CD14-positive monocyte (primary cell): ENCODE results near the gene MSI2. TPM values are rescaled to one million over a fixed set of nuclear protein-coding genes. Genes with fewer than 3 reads are reported as not detected.

Experiments
- DNase-seq, 3 donors: peaks; one replicate each; pipeline ENCODE4 v3.0.0-alpha.2; 2011 to 2022
- H2AFZ ChIP-seq: 2 replicates; pipeline ENCODE4 v1.6.0; 2012; ENCODE audit warnings: mild to moderate bottlenecking, low read depth, low read length, inconsistent platforms; ENCODE audit not compliant: insufficient read depth, poor library complexity, severe bottlenecking
- H3K27ac ChIP-seq, 2 donors: 1 replicate in 1 of 2; 2 replicates in 1 of 2; pipeline ENCODE4 v1.5.1; 2012 to 2013; ENCODE audit warnings: low read length in 2 of 2, control low read depth in 1 of 2, inconsistent platforms in 1 of 2, low read depth in 1 of 2, mild to moderate bottlenecking in 1 of 2
- H3K27me3 ChIP-seq, 2 donors: one replicate each; pipeline versions ENCODE4 v1.6.0 to v1.6.1; 2011 to 2013; ENCODE audit warnings: low read length in 2 of 2; ENCODE audit not compliant: control insufficient read depth in 2 of 2, insufficient read depth in 2 of 2
- H3K36me3 ChIP-seq, 2 donors: replicated peaks in 1 of 2; 1 replicate in 1 of 2; 2 replicates in 1 of 2; pipeline versions ENCODE4 v1.5.1 to v1.6.1; 2012 to 2013; ENCODE audit warnings: low read length in 2 of 2, control low read depth in 1 of 2, inconsistent platforms in 1 of 2, mild to moderate bottlenecking in 1 of 2; ENCODE audit not compliant: insufficient read depth in 2 of 2, control insufficient read depth in 1 of 2
- H3K4me1 ChIP-seq, 2 donors: 1 replicate in 1 of 2; 2 replicates in 1 of 2; pipeline versions ENCODE4 v1.5.1 to v1.6.1; 2012 to 2013; ENCODE audit warnings: low read length in 2 of 2, control low read depth in 1 of 2, inconsistent platforms in 1 of 2, mild to moderate bottlenecking in 1 of 2, moderate library complexity in 1 of 2; ENCODE audit not compliant: insufficient read depth in 2 of 2, control insufficient read depth in 1 of 2
- H3K4me2 ChIP-seq: replicated peaks from 2 replicates; pipeline ENCODE3; 2012; ENCODE audit warnings: low read length, moderate library complexity, mild to moderate bottlenecking; ENCODE audit not compliant: poor library complexity, severe bottlenecking; ENCODE audit errors: extremely low read depth
- H3K4me3 ChIP-seq, 3 experiments: fragments of 200-600 bp in 1 of 3; sonication (generic) in 1 of 3; replicated peaks in 1 of 3; 1 replicate in 2 of 3; 2 replicates in 1 of 3; pipeline ENCODE4 v1.5.1; 2011 to 2013; ENCODE audit warnings: low read length in 3 of 3, mild to moderate bottlenecking in 3 of 3, control low read depth in 2 of 3, low read depth in 2 of 3, inconsistent platforms in 1 of 3, moderate library complexity in 1 of 3
- H3K79me2 ChIP-seq: 2 replicates; pipeline ENCODE4 v1.6.0; 2012; ENCODE audit warnings: mild to moderate bottlenecking, control low read depth, inconsistent platforms, low read length, moderate library complexity; ENCODE audit not compliant: insufficient read depth
- H3K9ac ChIP-seq: 2 replicates; pipeline ENCODE4 v1.6.0; 2017; ENCODE audit warnings: low read length, mild to moderate bottlenecking; ENCODE audit not compliant: insufficient read depth, poor library complexity, severe bottlenecking
- H3K9me3 ChIP-seq, 2 donors: replicated peaks in 1 of 2; 1 replicate in 1 of 2; 2 replicates in 1 of 2; pipeline versions ENCODE4 v1.5.1 to v1.6.1; 2012 to 2013; ENCODE audit warnings: low read length in 2 of 2, control low read depth in 1 of 2; ENCODE audit not compliant: control insufficient read depth in 1 of 2, insufficient read depth in 1 of 2
- H4K20me1 ChIP-seq: 2 replicates; pipeline ENCODE4 v1.6.0; 2012; ENCODE audit warnings: mild to moderate bottlenecking, low read length, control low read depth, moderate library complexity; ENCODE audit not compliant: insufficient read depth
- H3K27ac Mint-ChIP-seq, 7 donors: one replicate each; pipeline ENCODE4 v1.8.0; 2020; ENCODE audit warnings: mild to moderate bottlenecking in 7 of 7, mixed read lengths in 7 of 7, moderate library complexity in 6 of 7, inconsistent platforms in 2 of 7
- H3K27me3 Mint-ChIP-seq, 3 donors: one replicate each; pipeline ENCODE4 v1.8.0; 2021 to 2022; ENCODE audit warnings: low read depth in 3 of 3, mild to moderate bottlenecking in 3 of 3, mixed read lengths in 3 of 3, moderate library complexity in 3 of 3, inconsistent platforms in 1 of 3
- H3K36me3 Mint-ChIP-seq, 2 donors: one replicate each; pipeline ENCODE4 v1.8.0; 2020; ENCODE audit warnings: mixed read lengths in 2 of 2, inconsistent platforms in 1 of 2, mild to moderate bottlenecking in 1 of 2
- H3K4me1 Mint-ChIP-seq: one replicate; pipeline ENCODE4 v1.8.0; 2020; ENCODE audit warnings: mild to moderate bottlenecking, mixed read lengths
- H3K4me3 Mint-ChIP-seq, 2 donors: one replicate each; pipeline ENCODE4 v1.8.0; 2020; ENCODE audit warnings: mild to moderate bottlenecking in 2 of 2, mixed read lengths in 2 of 2, moderate library complexity in 1 of 2
- H3K9me3 Mint-ChIP-seq, 7 donors: one replicate each; pipeline ENCODE4 v1.8.0; 2020 to 2022; ENCODE audit warnings: mixed read lengths in 7 of 7, mild to moderate bottlenecking in 6 of 7, moderate library complexity in 6 of 7, inconsistent platforms in 2 of 7
- CTCF ChIP-seq: fragments of 200-600 bp; IDR thresholded peaks from one replicate; pipeline ENCODE4 v1.8.0; 2022; ENCODE audit warnings: antibody characterized with exemption, mild to moderate bottlenecking
- WGBS: methylation state at CpG from one replicate; pipeline ENCODE4 v1.1.5; 2013; ENCODE audit warnings: missing lambda C conversion rate; ENCODE audit not compliant: insufficient coverage; 5-methylcytosine and 5-hydroxymethylcytosine counted together
- intact Hi-C, 2 donors: fragments of 100-400 bp; cut with micrococcal nuclease; formaldehyde crosslinking; loops; one replicate each; pipeline versions ENCODE4 v1.15.0 to v1.15.1; 2023
- polyA plus RNA-seq, 3 donors: library from polyadenylated mRNA; depleted of rRNA in 1 of 3; unstranded in 2 of 3; stranded (reverse) in 1 of 3; fragments of 300-500 nt in 2 of 3; fragments of >200 nt in 1 of 3; fragmentation: Illumina TruSeq in 2 of 3; gene quantifications; 1 replicate in 2 of 3; 2 replicates in 1 of 3; pipeline ENCODE4 v1.2.3, GENCODE V29; 2012 to 2021

Gene MSI2
- polyA plus RNA-seq, 3 donors, result 0.20 to 6.6 (median 0.37) TPM

- H3K27me3 Mint-ChIP-seq, result peaks cover 0 to 9% (median 2%) of the 10 kb centered on the region in 3 donors
- H3K27ac Mint-ChIP-seq, result peak overlapping the region in 3 of 7 donors; percentile 28 to 68 (median 67)
- Histone ChIP-seq H3K79me2 (no peaks in the 10 kb centered on the region), H3K36me3 (no peaks in the 10 kb centered on the region), H3K4me1 (peaks cover 23 to 42% of the 10 kb centered on the region in 2 donors), H3K9me3 (no peaks in the 10 kb centered on the region), H3K9ac (no peak overlapping the region), H3K27ac (no peak overlapping the region), H2AFZ (no peak overlapping the region), H3K4me3 (no peak overlapping the region), H3K27me3 (no peaks in the 10 kb centered on the region), H4K20me1 (no peaks in the 10 kb centered on the region), H3K4me2 (no peak overlapping the region)
- no peak overlapping the region for H3K4me3 Mint-ChIP-seq
- WGBS, result 15% methylated on average over 12 of the region's 15 CpGs
- H3K36me3 Mint-ChIP-seq, result peaks cover 2 to 3% of the 10 kb centered on the region in 2 donors
- peak; percentile 41 to 60 (median 43) for DNase-seq
- peaks cover 0 to 7% (median 4%) of the 10 kb centered on the region in 7 donors for H3K9me3 Mint-ChIP-seq
- peaks cover 51% of the 10 kb centered on the region for H3K4me1 Mint-ChIP-seq
- intact Hi-C loops, result no loop called here
- TF ChIP-seq CTCF, result peak; percentile 46
Measured at GRCh38 chr17:57440522-57441269, 184.4 kb downstream of the MSI2 start.

- Histone ChIP-seq H3K27me3 (no peaks in the 10 kb centered on the region), H3K36me3 (no peaks in the 10 kb centered on the region), H3K9ac (no peak overlapping the region), H2AFZ (no peak overlapping the region), H4K20me1 (no peaks in the 10 kb centered on the region), H3K27ac (no peak overlapping the region), H3K4me2 (no peak overlapping the region), H3K4me1 (peaks cover 23 to 42% of the 10 kb centered on the region in 2 donors), H3K9me3 (no peaks in the 10 kb centered on the region), H3K79me2 (no peaks in the 10 kb centered on the region), H3K4me3 (no peak overlapping the region)
- intact Hi-C loops, result no loop called here
- Mint-ChIP-seq H3K36me3 (peaks cover 2 to 5% of the 10 kb centered on the region in 2 donors), H3K9me3 (peaks cover 0 to 7% (median 4%) of the 10 kb centered on the region in 7 donors), H3K4me1 (peaks cover 51% of the 10 kb centered on the region), H3K27ac (peak overlapping the region in 3 of 7 donors; percentile 5 to 67 (median 28)), H3K4me3 (no peak overlapping the region), H3K27me3 (peaks cover 0 to 13% (median 2%) of the 10 kb centered on the region in 3 donors)
- no peak for DNase-seq
- 40% methylated on average over 1 of the region's 1 CpG for WGBS
- no peak for TF ChIP-seq CTCF
Measured at GRCh38 chr17:57441270-57441600, 184.9 kb downstream of the MSI2 start.
